NCI-H2227 treated with DMSO at 0.1 percent for 48 hours (cell line): ENCODE measurements around the gene ATCAY.
A peak's percentile ranks its signal among the peaks of the same experiment; 100 is the strongest.
"Not testable (repeated sequence)": the region's sequence is repeated elsewhere in the genome, so short reads cannot be mapped to it uniquely, and the experiment has no call there.

Source experiments
- DNase-seq: peaks from one replicate; lab custom pipeline; 2025; lab: John Stamatoyannopoulos, UW

Gene ATCAY

DNA sequence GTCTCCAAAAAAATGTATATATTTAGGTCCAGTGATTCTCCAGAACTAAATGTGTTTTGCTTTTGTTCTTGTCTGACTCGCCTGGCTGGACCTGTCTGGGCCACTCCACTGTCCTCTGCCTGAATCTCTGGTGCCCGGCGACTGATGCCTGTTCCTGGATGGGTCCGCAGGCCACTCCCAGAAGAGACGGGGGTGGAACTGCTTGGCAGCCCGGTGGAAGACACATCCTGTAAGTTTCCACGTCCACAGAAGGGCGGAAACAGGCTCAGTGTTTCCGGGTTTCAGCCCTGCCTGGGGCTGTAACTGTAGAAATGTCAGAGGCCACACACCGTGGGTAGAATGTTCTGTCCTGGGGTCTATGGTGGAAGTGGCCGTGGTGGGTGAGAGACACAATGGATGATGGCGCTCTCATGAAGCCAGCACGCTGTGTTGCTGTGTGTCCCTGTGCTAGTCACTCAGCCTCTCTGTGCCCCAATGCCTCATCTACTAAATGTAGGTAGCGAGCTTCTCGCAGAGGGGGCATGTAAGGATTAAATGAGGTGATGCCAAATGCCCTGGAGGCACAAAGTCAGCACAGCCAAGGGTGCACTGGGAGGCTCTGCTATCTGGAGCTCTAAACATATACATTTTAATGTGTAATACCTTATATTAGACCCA is 22.0 kb downstream of the ATCAY start:
- DNase-seq: no peak

DNA sequence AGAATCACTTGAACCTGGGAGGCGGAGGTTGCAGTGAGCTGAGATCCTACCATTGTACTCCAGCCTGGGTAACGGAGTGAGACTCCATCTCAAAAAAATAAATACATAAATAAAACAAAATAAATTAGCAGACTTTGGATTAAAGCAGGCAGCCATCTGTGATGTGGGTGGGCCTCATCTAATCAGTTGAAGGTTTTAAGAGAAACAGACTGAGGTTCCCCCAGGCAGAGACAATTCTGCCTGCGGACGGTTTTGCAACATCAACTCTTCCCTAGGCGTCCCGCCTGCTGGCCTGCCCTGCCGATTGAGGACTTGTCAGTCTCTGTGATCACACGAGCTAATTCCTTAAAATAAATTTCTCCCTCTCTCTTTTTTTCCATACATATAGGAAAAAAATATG is 23.7 kb downstream of the ATCAY start:
- no peak for DNase-seq

DNA sequence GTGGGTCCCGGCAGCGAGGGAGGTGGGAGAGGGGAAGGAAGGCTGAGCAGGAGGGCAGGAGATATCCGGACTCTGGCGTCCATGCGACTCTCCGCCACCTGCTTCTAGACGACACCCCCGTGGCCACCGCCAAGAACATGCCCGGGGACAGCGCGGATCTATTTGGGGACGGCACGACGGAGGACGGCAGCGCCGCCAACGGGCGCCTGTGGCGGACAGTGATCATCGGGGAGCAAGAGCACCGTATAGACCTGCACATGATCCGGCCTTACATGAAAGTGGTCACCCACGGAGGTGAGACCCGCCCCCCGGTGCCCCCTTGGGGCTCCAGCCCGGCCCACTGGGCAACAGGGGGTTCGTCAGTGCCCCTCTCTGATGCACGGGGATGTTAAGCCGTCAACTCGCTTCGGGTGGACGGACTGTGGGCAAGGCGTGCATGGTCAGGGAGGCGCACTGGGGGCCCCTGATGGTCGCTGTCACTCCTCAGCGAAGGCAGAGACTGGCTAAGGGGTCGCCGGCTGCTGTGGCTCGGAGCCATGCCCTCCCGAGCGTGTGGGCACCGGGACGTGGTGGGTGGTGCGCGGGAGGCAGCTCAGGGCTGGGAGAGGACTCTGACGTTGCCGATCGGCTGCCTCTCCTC is 27.3 kb downstream of the ATCAY start:
- DNase-seq: no peak

DNA sequence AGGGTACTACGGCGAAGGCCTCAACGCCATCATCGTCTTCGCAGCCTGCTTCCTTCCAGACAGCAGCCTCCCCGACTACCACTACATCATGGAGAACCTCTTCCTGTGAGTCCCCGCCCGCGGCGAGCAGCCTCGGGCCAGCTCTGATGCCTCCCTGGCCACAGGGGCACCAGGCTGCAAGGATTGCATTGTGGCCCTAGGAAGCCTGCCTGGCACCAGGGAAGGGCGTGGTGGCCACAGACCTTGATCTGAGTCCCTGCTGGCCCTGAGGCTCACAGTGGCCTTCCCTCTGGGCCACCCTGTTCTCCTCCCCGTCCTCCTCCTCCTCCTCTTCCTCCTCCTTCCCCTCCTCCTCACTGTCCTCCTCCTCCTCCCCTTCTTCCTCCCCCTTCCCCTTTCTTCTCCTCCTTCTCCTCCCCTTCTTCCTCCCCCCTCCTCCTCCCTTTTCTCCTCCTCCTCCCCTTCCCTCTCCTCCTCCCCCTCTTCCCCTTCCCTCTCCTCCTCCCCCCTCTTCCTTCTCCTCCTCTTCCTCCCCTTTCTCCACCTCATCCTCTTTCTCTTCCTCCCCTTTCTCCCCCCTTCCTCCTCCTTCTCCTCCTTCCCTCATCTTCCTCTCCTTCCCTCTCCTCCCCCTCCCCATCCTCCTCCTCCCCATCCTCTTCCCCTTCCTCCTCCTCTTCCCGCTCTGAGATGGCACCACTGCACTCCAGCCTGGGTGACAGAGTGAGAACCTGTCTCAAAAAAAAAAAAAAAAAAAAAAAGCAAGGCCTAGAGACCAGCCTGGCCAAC is 28.0 kb downstream of the ATCAY start:
- no peak for DNase-seq

DNA sequence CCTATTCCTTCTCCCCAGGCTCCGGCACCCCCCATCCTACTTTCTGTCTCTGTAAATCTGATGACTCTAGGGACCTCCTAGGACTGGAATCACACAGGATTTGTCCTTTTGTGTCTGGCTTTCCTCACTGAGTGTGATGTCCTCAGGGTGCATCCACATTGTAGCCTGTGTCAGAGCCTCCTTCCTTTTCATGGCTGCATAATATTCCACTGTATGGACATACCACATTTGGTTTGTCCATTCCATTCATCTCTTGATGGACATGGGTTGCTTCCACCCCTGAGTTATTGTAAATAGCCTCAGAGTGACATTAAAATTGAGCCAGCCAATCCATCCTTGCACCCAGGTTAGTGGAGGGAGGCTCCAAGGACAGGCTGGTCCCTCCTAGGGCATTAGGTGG is 29.6 kb downstream of the ATCAY start:
- no peak for DNase-seq

DNA sequence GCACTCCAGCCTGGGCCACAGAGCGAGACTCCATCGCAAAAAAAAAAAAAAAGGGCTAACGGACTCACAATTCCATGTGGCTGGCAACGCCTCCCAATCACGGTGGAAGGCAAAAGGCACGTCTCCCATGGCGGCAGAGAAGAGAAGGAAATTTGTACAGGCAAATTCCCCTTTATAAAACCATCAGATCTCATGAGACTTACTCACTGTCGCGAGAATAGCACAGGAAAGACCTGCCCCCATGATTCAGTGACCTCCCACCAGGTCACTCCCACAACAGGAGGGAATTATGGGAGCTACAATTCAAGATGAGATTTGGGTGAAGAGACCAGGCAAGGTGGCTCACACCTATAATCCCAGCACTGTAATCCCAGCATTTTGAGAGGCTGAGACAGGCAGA is 33.7 kb downstream of the ATCAY start:
- DNase-seq: no peak

DNA sequence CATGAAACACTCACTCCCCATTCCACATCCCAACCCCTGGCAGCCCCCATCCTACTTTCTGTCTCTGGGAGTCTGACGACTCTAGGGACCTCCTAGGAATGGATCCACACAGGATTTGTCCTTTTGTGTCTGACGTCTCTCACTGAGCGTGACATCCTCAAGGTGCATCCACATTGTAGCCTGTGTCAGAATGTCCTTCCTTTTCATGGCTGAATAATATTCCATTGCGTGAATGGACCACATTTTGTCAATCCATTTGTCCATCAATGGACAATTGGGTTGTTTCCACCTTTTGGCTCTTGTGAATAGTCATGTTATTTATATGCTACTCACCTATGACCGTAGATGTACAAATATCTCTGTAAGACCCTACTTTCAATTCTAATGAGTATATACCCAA is 35.5 kb downstream of the ATCAY start:
- DNase-seq: no peak

DNA sequence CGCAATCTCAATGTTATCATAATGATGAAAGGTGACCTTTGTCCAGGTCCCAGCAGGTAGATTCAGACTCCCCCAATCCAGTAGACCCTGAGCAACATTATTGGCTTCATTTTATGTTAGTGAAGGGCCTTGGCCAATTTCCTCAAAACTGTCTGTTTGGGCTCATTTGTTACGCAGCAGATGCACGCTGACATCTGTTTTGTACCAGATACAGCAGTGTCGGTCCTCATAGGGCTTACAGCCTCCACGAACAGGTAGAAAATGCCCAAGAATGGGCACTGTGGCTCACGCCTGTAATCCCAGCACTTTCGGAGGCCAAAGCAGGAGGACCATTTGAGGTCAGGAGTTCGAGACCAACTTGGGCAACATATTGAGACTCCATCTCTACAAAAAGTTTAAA is 39.3 kb downstream of the ATCAY start:
- no peak for DNase-seq

DNA sequence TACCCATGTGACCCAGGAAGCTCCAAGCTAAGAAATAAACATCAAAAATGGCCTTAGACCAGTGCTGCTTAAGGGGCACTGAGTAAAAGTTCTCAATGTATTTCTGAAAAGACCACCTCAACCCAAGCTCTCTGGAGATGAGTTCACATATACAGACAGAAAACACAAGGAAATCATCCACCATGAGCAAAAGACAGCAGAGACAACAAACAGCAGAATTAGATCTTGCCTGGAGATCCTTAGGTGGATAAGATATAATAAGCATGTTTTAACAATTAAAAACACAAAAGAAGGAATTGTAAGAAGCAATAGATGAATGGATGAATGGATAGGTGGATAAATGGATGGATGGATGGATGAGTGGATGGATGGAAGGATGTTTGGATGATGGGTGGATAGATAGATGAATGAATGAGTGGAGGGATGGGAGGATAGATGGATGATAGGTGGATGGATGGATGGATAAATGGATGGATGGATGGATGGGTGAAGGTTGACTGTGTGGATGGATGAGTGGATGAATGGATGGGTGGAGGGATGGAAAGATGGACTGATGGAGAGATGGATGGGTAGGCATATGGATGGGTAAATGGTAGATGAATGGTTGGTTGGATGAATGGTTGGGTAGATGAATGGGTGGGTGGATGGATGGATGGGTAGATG is 42.7 kb downstream of the ATCAY start:
- no peak for DNase-seq

DNA sequence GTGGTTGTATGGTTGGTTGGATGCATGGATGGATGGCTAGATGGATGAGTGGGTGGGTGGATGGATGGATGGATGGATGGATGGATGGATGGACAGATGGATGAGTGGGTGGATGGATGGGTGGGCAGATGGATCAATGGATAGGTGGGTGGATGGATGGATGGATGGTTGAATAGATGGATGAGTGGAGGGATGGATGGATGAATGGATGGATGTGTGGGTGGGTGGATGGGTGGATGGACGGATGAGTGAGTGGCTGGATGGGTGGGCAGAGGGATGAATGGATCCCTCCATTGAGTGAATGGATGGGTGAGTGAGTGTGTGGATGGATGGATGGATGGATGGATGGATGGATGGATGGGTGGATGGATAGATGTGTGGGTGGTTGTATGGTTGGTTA is 43.4 kb downstream of the ATCAY start:
- no peak for DNase-seq

DNA sequence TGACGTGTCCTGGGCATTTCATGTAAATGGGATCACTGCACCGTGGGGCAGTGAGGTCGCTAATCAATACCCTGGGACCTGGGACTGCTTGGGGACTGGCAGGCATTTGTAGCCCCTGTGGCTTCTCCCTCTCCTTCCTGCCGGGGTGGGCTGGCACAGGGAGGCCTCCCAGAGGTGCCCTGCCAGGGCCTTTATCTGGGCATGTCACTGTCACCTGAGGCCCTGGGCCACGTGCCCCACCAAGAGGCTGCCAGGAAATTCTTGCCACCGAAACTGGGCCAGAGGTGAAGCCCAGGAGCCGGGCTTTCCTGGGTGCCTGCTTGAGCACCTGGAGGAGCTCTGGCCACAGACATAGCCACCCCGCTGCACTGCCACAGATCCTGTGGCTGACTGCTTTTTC is 50.6 kb downstream of the ATCAY start:
- no peak for DNase-seq

DNA sequence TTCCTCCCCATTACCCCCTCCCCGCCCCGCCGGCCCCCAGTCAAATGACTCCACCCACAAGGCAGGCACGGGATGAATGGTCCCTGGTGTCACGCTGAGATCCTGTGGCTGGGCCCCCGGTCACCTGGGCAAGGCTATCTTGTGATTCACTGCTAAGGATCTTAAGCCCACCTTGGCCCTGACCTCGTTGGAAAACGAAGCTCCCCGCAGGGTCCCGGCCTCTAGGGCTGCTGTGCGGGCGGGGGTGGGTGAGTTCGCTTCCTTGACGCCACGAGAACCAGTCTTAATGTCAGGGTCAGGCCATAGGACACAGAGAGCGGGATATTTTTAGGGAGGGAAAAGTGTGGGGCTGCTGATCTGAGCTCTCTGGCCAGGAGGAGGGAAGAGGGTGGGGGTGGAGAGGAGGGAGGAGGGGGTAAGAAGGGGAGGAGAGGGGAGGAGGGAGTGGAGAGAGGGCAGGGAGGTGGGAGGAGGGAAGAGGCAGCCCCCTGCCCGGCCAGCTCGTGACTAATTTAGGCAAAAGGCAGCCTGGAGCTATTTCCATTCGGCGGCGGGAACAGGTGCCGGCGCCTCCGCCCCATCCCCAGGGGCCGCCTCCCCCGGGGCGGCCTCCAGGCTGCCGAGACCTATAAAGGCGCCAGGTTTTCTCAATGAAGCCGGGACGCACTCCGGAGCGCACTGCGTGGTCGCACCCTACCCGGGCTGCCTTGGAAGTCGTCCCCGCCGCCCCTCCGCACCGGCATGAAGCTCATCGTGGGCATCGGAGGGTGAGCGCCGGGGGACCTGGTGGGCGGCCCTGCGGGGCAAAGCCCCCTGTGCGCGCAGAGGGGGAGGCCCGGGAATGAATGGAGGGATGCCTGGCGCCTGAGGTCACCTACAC is 52.7 kb downstream of the ATCAY start, which contains the start of gene NMRK2:
Gene NMRK2 (plus strand): TSS at position 139 of the 880 bp plus-strand sequence. CDS start 603 bp downstream, at position 742.
- DNase-seq: peak; percentile 8

DNA sequence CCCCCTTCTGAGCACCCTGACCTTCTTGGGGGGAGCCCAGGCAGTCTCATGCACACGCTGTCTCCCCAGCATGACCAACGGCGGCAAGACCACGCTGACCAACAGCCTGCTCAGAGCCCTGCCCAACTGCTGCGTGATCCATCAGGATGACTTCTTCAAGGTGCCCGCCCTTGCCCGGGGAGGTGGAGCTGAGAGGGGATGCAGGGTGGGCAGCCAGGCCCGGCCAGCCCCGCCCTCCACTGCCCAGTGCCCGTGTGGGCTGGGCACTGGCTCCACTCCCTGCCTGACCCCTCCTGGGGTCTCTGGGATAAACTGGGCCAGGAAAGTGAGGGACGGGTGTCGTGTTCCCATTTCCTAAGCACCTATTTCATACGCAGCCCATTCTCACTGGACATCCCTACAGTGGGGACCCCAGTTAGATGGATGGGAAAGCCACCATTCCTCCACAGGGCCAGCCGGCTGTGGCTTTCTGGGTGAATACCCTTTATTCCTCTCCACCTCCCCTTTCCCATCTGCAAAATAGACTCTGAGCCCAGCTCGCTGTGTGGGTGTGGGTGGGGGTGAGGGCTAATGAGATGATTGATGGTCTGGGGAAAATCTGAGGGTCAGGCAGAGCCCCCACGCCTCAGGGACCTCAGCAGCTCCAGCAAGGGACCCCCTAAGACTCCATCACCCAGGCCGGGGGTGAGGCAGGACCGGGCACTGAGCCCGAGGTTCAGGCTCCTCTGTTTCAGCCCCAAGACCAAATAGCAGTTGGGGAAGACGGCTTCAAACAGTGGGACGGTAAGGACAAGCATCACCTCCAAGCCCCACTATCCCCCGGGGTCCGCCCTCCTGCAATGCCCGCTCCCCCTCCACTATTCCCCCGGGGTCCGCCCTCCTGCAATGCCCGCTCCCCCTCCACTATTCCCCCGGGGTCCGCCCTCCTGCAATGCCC is 56.3 kb downstream of the ATCAY start:
- DNase-seq: no peak

DNA sequence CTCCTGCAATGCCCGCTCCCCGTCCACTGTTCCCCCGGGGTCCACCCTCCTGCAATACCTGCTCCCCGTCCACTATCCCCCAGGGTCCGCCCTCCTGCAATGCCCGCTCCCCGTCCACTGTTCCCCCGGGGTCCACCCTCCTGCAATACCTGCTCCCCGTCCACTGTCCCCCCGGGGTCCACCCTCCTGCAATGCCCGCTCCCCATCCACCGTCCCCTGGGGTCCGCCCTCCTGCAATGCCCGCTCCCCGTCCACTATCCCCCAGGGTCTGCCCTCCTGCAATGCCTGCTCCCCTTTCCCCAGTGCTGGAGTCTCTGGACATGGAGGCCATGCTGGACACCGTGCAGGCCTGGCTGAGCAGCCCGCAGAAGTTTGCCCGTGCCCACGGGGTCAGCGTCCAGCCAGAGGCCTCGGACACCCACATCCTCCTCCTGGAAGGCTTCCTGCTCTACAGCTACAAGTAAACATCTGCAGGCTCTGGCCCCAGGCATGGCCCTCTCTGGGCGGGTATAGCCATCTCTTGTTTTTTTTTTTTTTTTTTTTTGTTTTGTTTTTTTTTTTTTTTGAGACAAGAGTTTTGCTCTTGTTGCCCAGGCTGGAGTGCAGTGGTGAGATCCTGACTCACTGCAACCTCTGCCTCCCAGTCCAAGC is 57.9 kb downstream of the ATCAY start:
- not testable (repeated sequence) for DNase-seq

DNA sequence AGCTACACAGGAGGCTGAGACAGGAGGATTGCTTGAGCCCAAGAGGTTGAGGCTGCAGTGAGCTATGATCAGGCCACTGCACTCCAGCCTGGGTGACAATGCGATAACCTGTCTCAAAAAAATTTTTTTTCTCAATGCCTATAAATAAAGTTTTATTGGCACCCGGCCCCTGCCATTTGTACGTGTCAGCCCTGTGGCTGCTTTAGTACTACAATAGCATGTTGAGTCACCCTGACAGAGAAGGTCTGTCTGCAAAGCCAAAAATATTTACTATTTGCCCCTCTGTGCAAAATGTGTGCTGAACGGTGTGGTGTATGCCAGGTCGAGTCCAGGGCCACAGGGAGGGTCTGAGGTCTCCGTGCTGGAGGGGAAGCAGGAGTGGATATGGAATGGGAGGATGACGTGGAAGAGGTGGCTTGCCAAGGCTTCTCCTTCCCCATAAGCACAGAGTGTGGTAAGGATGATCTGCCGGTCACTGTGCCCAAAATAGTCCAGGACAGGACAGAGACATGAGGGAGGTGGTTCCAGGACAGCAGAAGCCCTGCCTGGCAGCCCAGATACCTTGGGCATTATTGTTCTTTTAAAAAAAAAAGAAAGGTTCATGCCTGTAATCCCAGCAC is 62.4 kb downstream of the ATCAY start:
- DNase-seq: no peak

DNA sequence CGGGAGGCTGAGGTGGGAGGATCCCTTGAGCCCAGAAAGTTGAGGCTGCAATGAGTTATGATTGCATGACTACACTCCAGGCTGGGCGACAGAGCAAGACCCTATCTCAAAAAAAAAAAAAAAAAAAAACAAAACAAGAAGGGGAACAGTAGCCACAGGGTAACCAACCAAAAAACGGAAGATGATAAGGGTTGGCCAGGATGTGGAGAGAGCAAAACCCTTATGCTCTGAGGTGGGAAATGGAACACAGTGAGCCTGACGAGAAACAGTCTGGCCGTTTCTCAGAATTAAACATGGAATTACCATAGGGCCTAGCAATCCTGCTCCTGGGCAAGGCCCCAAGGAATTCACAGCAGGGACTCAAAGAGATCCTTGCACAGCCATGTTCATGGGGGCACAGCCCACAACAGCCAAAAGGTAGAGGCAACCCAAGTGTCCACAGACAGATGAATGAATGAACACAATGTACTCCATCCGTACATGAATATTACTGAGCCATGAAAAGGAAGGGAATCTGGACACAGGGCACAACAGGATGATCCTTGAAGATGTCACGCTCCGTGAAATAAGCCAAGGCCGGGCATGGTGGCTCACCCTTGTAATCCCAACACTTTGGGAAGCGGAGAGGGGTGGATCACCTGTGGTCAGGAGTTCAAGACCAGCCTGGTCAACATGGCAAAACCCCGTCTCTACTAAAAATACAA is 63.7 kb downstream of the ATCAY start:
- DNase-seq: no peak

DNA sequence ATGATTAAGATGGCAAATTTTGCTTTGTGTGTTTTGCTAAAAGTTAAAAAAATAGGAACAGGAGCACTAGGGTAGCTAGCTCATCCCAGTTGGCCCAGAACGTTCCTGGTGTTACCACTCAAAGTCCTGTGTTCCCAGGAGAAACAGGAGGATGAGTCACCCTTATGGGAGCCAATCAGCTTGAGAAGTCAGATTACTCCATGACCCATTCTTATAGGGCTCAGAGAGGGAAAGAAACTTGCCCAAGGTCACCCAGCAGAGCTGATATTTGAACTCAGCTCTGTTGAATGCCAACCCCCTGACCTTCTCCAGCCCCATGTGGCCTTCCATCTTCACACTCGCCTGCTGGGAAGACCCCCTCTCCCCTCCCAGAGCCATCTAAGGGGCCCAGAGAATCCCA is 65.4 kb downstream of the ATCAY start:
- no peak for DNase-seq

DNA sequence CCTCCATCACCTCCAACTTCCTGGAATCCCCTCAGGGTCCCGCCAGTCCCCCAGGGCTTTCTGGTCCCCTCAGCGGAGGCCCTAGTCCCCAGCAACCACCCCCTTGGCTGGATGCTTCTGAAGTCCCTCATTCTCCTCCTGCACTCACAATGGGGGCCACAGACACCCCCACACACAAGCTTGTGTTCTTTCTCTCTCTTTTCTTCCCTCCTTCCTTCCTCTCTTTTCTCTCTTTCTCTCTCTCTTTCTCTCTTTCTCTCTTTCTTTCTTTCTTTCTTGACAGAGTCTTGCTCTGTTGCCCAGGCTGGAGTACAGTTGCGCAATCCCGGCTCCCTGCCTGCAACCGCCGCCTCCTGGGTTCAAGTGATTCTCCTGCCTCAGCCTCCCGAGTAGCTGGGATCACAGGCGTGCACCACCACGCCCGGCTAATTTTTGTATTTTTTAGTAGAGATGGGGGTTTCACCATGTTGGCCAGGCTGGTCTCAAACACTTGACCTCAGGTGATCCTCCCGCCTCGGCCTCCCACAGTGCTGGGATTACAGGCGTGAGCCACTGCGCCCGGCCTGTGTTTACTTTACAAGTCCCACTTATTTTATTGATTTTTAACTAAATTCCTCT is 66.9 kb downstream of the ATCAY start:
- DNase-seq: not testable (repeated sequence)
